HCT116 (cell line): Measurements from ENCODE around the gene OLA1. TPM values are rescaled to one million over a fixed set of nuclear protein-coding genes. Genes with fewer than 3 reads are reported as not detected.

Experiments
- ATAC-seq: fragments of 200-7000 bp; cut with Tn5 transposase; 2 replicates; pipeline ENCODE4 v1.9.1; 2020; ENCODE audit warnings: mild to moderate bottlenecking, moderate library complexity
- BruUV-seq: library from RNA; stranded (reverse); fragments of 400-500 nt; replicated peaks from 2 replicates; lab custom pipeline; 2021; lab: Mats Ljungman, UMichigan
- CTCF ChIA-PET: fragments of 300-600 bp; sonication (Branson Sonifier 250); formaldehyde crosslinking; loops from one replicate; lab custom pipeline; 2021; ENCODE audit warnings: antibody characterized with exemption; lab: Charles Lee
- POLR2A ChIA-PET: fragments of 300-600, 350-600 bp; sonication (Branson Sonifier 250); formaldehyde crosslinking; loops from one replicate; lab custom pipeline; 2021; ENCODE audit warnings: antibody characterized with exemption; lab: Charles Lee
- RAD21 ChIA-PET, 2 experiments: fragments of 300-600 bp; sonication (Branson Sonifier 250); formaldehyde crosslinking; loops; one replicate each; lab custom pipeline; 2023; ENCODE audit warnings: low total read pairs in 2 of 2; ENCODE audit not compliant: uncharacterized antibody in 2 of 2, unreplicated experiment in 2 of 2, low non-redundant PET in 1 of 2; lab: Charles Lee
- DNase-seq: peaks from one replicate; pipeline ENCODE4 v3.0.0-alpha.2; 2010; ENCODE audit warnings: low read depth, low spot score
- H2AFZ ChIP-seq: fragments of 200-600 bp; shearing (Covaris generic), sonication (generic); 2 replicates; pipeline ENCODE4 v1.6.1; 2017; ENCODE audit warnings: low read depth, mixed run types, mixed read lengths, antibody characterized with exemption, low read length; ENCODE audit not compliant: poor library complexity, severe bottlenecking
- H3K27ac ChIP-seq: 2 replicates; pipeline ENCODE4 v1.5.1; 2012; ENCODE audit warnings: low read depth, low read length
- H3K27me3 ChIP-seq: fragments of 200-600 bp; sonication (generic); 2 replicates; pipeline ENCODE4 v1.6.1; 2016; ENCODE audit warnings: mixed run types, low read length, mixed read lengths; ENCODE audit not compliant: insufficient read depth
- H3K36me3 ChIP-seq, 2 experiments: fragments of 200-500 bp in 1 of 2; fragments of 200-600 bp in 1 of 2; sonication (Bioruptor generic) in 1 of 2; sonication (generic) in 1 of 2; 2 replicates each; pipeline versions ENCODE4 v1.5.1 to v1.6.1; 2014 to 2016; ENCODE audit warnings: low read length in 2 of 2, inconsistent platforms in 1 of 2, mixed read lengths in 1 of 2, mixed run types in 1 of 2; ENCODE audit not compliant: insufficient read depth in 2 of 2, control insufficient read depth in 1 of 2
- H3K4me1 ChIP-seq, 2 experiments: fragments of 200-600 bp in 1 of 2; sonication (generic) in 1 of 2; 2 replicates each; pipeline versions ENCODE4 v1.5.1 to v1.6.1; 2012 to 2017; ENCODE audit warnings: low read length in 2 of 2, inconsistent platforms in 1 of 2, mild to moderate bottlenecking in 1 of 2, mixed read lengths in 1 of 2, mixed run types in 1 of 2, moderate library complexity in 1 of 2; ENCODE audit not compliant: insufficient read depth in 2 of 2, control insufficient read depth in 1 of 2
- H3K4me2 ChIP-seq: fragments of 200-600 bp; sonication (generic); 2 replicates; pipeline ENCODE4 v1.6.1; 2017; ENCODE audit warnings: mixed run types, low read length, mixed read lengths
- H3K4me3 ChIP-seq, 2 experiments: fragments of 200-600 bp in 1 of 2; sonication (generic) in 1 of 2; replicated peaks in 1 of 2; 2 replicates each; pipeline ENCODE4 v1.5.1; 2011 to 2016; ENCODE audit warnings: low read length in 2 of 2, control low read depth in 1 of 2, low read depth in 1 of 2, mild to moderate bottlenecking in 1 of 2, mixed read lengths in 1 of 2, mixed run types in 1 of 2
- H3K79me2 ChIP-seq: fragments of 200-600 bp; sonication (generic); 2 replicates; pipeline ENCODE4 v1.6.1; 2017; ENCODE audit warnings: mild to moderate bottlenecking, mixed run types, low read length, moderate library complexity, mixed read lengths; ENCODE audit not compliant: insufficient read depth
- H3K9ac ChIP-seq: fragments of 200-600 bp; sonication (generic); 2 replicates; pipeline ENCODE4 v1.6.1; 2016; ENCODE audit warnings: low read length, mixed read lengths
- H3K9me2 ChIP-seq: fragments of 200-600 bp; sonication (generic), shearing (Covaris generic); 2 replicates; pipeline ENCODE4 v1.6.1; 2017; ENCODE audit warnings: mixed run types, mild to moderate bottlenecking, moderate library complexity; ENCODE audit not compliant: insufficient read depth
- H3K9me3 ChIP-seq, 2 experiments: fragments of 200-500 bp in 1 of 2; fragments of 200-600 bp in 1 of 2; sonication (Bioruptor generic) in 1 of 2; sonication (generic) in 1 of 2; 2 replicates each; pipeline ENCODE4 v1.6.1; 2014 to 2017; ENCODE audit warnings: low read length in 2 of 2, mixed read lengths in 2 of 2, inconsistent platforms in 1 of 2, low read depth in 1 of 2, mild to moderate bottlenecking in 1 of 2, mixed run types in 1 of 2, moderate library complexity in 1 of 2; ENCODE audit not compliant: control insufficient read depth in 1 of 2, insufficient read depth in 1 of 2
- H4K20me1 ChIP-seq: fragments of 200-600 bp; sonication (generic), shearing (Covaris generic); 2 replicates; pipeline ENCODE4 v1.6.1; 2017; ENCODE audit warnings: mixed run types, mild to moderate bottlenecking, moderate library complexity; ENCODE audit not compliant: insufficient read depth
- CBX3 ChIP-seq: IDR thresholded peaks from 2 replicates; pipeline ENCODE4 v1.6.1; 2012; ENCODE audit warnings: low read depth
- CEBPB ChIP-seq: IDR thresholded peaks from 2 replicates; pipeline ENCODE4 v1.6.1; 2012; ENCODE audit warnings: low read depth
- CTCF ChIP-seq, 3 experiments: fragments of 200-600 bp in 1 of 3; sonication (generic) in 1 of 3; IDR thresholded peaks in 2 of 3; conservative IDR thresholded peaks in 1 of 3; 2 replicates each; pipeline ENCODE4 v1.5.1; 2012 to 2017; ENCODE audit warnings: low read depth in 2 of 3, low read length in 2 of 3, antibody characterized with exemption in 1 of 3, borderline replicate concordance in 1 of 3, control low read depth in 1 of 3, mild to moderate bottlenecking in 1 of 3, mixed read lengths in 1 of 3, mixed run types in 1 of 3, moderate library complexity in 1 of 3; ENCODE audit not compliant: insufficient read depth in 1 of 3
- ELF1 ChIP-seq: IDR thresholded peaks from 2 replicates; pipeline ENCODE4 v1.6.1; 2012; ENCODE audit warnings: low read depth, borderline replicate concordance
- EZH2 ChIP-seq: fragments of 200-600 bp; sonication (generic); IDR thresholded peaks from 2 replicates; pipeline ENCODE4 v1.6.1; 2017; ENCODE audit warnings: antibody characterized with exemption, mixed run types
- EZH2phosphoT487 ChIP-seq: fragments of 200-600 bp; IDR thresholded peaks from 2 replicates; pipeline ENCODE4 v1.6.1; 2018; ENCODE audit warnings: antibody characterized with exemption, borderline replicate concordance
- JUND ChIP-seq: IDR thresholded peaks from 2 replicates; pipeline ENCODE4 v1.6.1; 2012
- MAX ChIP-seq: IDR thresholded peaks from 2 replicates; pipeline ENCODE4 v1.6.1; 2012
- POLR2A ChIP-seq: IDR thresholded peaks from 2 replicates; pipeline ENCODE4 v1.7.0; 2011; ENCODE audit warnings: borderline replicate concordance; ENCODE audit not compliant: insufficient read depth, insufficient read length; ENCODE audit errors: extremely low read depth
- POLR2AphosphoS5 ChIP-seq: IDR thresholded peaks from 2 replicates; pipeline ENCODE4 v1.6.1; 2011; ENCODE audit warnings: mild to moderate bottlenecking, low read depth, low read length, moderate library complexity
- RAD21 ChIP-seq: IDR thresholded peaks from 2 replicates; pipeline ENCODE4 v1.6.1; 2012; ENCODE audit warnings: low read depth, mild to moderate bottlenecking
- REST ChIP-seq: IDR thresholded peaks from 2 replicates; pipeline ENCODE4 v1.6.1; 2012; ENCODE audit warnings: low read depth
- SIN3A ChIP-seq: IDR thresholded peaks from 2 replicates; pipeline ENCODE4 v1.6.1; 2012; ENCODE audit warnings: low read depth
- SP1 ChIP-seq: IDR thresholded peaks from 2 replicates; pipeline ENCODE4 v1.6.1; 2012; ENCODE audit warnings: low read depth
- SRF ChIP-seq: IDR thresholded peaks from 2 replicates; pipeline ENCODE4 v1.6.1; 2012; ENCODE audit warnings: low read depth
- ZBTB33 ChIP-seq: IDR thresholded peaks from 2 replicates; pipeline ENCODE4 v1.6.1; 2011; ENCODE audit warnings: mild to moderate bottlenecking, low read length, moderate library complexity; ENCODE audit not compliant: insufficient replicate concordance; ENCODE audit errors: extremely low read depth
- ZNF274 ChIP-seq: fragments of 200-500 bp; sonication (Bioruptor generic); IDR thresholded peaks from 2 replicates; pipeline ENCODE4 v1.6.1; 2014; ENCODE audit warnings: mild to moderate bottlenecking, low read depth, low read length, inconsistent platforms
- intact Hi-C: fragments of 100-400 bp; cut with micrococcal nuclease; formaldehyde crosslinking; loops from 2 replicates; pipeline ENCODE4 v1.10.0; 2022
- total RNA-seq: library from RNA; stranded (reverse); gene quantifications from one replicate; pipeline ENCODE4 v1.2.1, GENCODE V29; 2021; ENCODE audit not compliant: unreplicated experiment

The OLA1 gene
- total RNA-seq, 1 experiment from 2014 or later, result 219 TPM

- no TSS peak for BruUV-seq
- no peaks in the 10 kb centered on the region for H3K79me2 ChIP-seq
- peak overlapping the region; percentile 74 for H3K4me2 ChIP-seq
- ChIA-PET CTCF (interaction anchor here (1.0 kb wide), 1 partner anchor 289 kb away, joined by 3 read pairs; no protein-coding TSS in a partner anchor), RAD21 (no interaction called here), POLR2A (interaction anchor here (1.2 kb wide), 1 partner anchor 9 kb away, joined by 3 read pairs; no protein-coding TSS in a partner anchor)
- no peaks in the 10 kb centered on the region for H3K9me3 ChIP-seq
- H3K4me1 ChIP-seq, result peaks cover 33 to 52% of the 10 kb centered on the region in 2 experiments
- H3K9ac ChIP-seq, result peak overlapping the region; percentile 48; the same call in 1 of the 2 replicates
- DNase-seq (no peak), ATAC-seq (no peak)
- H3K27me3 ChIP-seq, result no peaks in the 10 kb centered on the region
- no peak overlapping the region for H3K4me3 ChIP-seq
- no peaks in the 10 kb centered on the region for H3K9me2 ChIP-seq
- no peaks in the 10 kb centered on the region for H3K36me3 ChIP-seq
- peak overlapping the region; percentile 84 for H2AFZ ChIP-seq
- no peak for TF ChIP-seq CBX3
- TF ChIP-seq EZH2phosphoT487, result no peak
- no peak for TF ChIP-seq ZNF274
- TF ChIP-seq ZBTB33, result no peak
- TF ChIP-seq REST, result no peak
- no peak for TF ChIP-seq MAX
- TF ChIP-seq EZH2, result no peak
- no peak for TF ChIP-seq SIN3A
- no peak for TF ChIP-seq JUND
- TF ChIP-seq SRF, result no peak
- TF ChIP-seq ELF1, result no peak
- TF ChIP-seq SP1, result no peak
- TF ChIP-seq RAD21, result no peak
- TF ChIP-seq POLR2AphosphoS5, result no peak
- no peak for TF ChIP-seq CTCF (IDR thresholded peaks at IDR 0.05 in 2 of 3, conservative IDR thresholded peaks at IDR 0.05 in 1 of 3; ENCODE audit: borderline replicate concordance in 1 of 3, insufficient read depth in 1 of 3, low read depth in 2 of 3, low read length in 2 of 3)
- TF ChIP-seq POLR2A, result no peak
- no peak for TF ChIP-seq CEBPB
- H3K27ac ChIP-seq, result peak overlapping the region; percentile 56
- no peaks in the 10 kb centered on the region for H4K20me1 ChIP-seq
- intact Hi-C loops, result loop anchor here (5.0 to 10.0 kb wide), 2 partner anchors 85 to 298 kb away; partner anchors contain the start of gene SP3
These were observed 195.8 kb downstream of the OLA1 start for GRCh38 chr2:174052584-174052976.
